IMR-90 (cell line): Measurements from ENCODE around the gene TAC4. TPM values are rescaled to one million over a fixed set of nuclear protein-coding genes. Genes with fewer than 3 reads are reported as not detected.

Experiments used
- ATAC-seq: fragments of 200-7000 bp; cut with Tn5 transposase; 2 replicates; pipeline ENCODE4 v1.9.1; 2020; ENCODE audit warnings: low read depth, mild to moderate bottlenecking, moderate library complexity
- BruUV-seq: library from RNA; stranded (reverse); fragments of 400-500 nt; replicated peaks from 2 replicates; lab custom pipeline; 2021; lab: Mats Ljungman, UMichigan
- CTCF ChIA-PET: fragments of 300-600 bp; formaldehyde crosslinking; extraction: SDS; loops from one replicate; lab custom pipeline; 2021; ENCODE audit warnings: antibody characterized with exemption; lab: Yijun Ruan, JAX
- POLR2A ChIA-PET: fragments of 300-600 bp; sonication (Branson Sonifier 250); formaldehyde crosslinking; loops from one replicate; lab custom pipeline; 2022; ENCODE audit warnings: antibody characterized with exemption; ENCODE audit not compliant: unreplicated experiment; lab: Charles Lee
- DNase-seq: peaks from one replicate; pipeline ENCODE4 v3.0.0; 2013
- H2AFZ ChIP-seq: replicated peaks from 2 replicates; pipeline ENCODE3; 2013; ENCODE audit warnings: low read length, mild to moderate bottlenecking; ENCODE audit not compliant: poor library complexity
- H2AK5ac ChIP-seq: 2 replicates; pipeline ENCODE4 v1.6.1; 2013; ENCODE audit warnings: low read depth, low read length, inconsistent platforms
- H2AK9ac ChIP-seq: replicated peaks from 2 replicates; pipeline ENCODE3; 2013; ENCODE audit warnings: mild to moderate bottlenecking, low read depth, low read length, moderate library complexity; ENCODE audit not compliant: poor library complexity
- H2BK120ac ChIP-seq: 2 replicates; pipeline ENCODE4 v1.6.1; 2013; ENCODE audit warnings: low read depth, low read length, inconsistent platforms
- H2BK15ac ChIP-seq: 3 replicates; pipeline ENCODE4 v1.6.1; 2013; ENCODE audit warnings: low read depth, low read length, inconsistent platforms
- H2BK20ac ChIP-seq: 2 replicates; pipeline ENCODE4 v1.6.1; 2013; ENCODE audit warnings: low read depth, mild to moderate bottlenecking, inconsistent platforms, low read length, moderate library complexity
- H2BK5ac ChIP-seq: 2 replicates; pipeline ENCODE4 v1.6.1; 2013; ENCODE audit warnings: mild to moderate bottlenecking, low read depth, low read length, inconsistent platforms; ENCODE audit not compliant: poor library complexity, severe bottlenecking
- H3K14ac ChIP-seq: replicated peaks from 2 replicates; pipeline ENCODE4 v1.6.1; 2013; ENCODE audit warnings: low read depth, low read length, inconsistent platforms
- H3K18ac ChIP-seq: 2 replicates; pipeline ENCODE4 v1.6.1; 2013; ENCODE audit warnings: low read depth, low read length, control low read depth
- H3K23ac ChIP-seq: 2 replicates; pipeline ENCODE4 v1.6.1; 2013; ENCODE audit warnings: low read depth, low read length, inconsistent platforms
- H3K27ac ChIP-seq: 2 replicates; pipeline ENCODE4 v1.5.1; 2013; ENCODE audit warnings: mild to moderate bottlenecking, control low read depth, low read length; ENCODE audit not compliant: insufficient read depth
- H3K27me3 ChIP-seq: 2 replicates; pipeline ENCODE4 v1.6.1; 2013; ENCODE audit warnings: low read length; ENCODE audit not compliant: control insufficient read depth, insufficient read depth
- H3K36me3 ChIP-seq: 2 replicates; pipeline ENCODE4 v1.6.1; 2013; ENCODE audit warnings: low read length, mixed read lengths; ENCODE audit not compliant: control insufficient read depth, insufficient read depth
- H3K4ac ChIP-seq: 2 replicates; pipeline ENCODE4 v1.6.1; 2013; ENCODE audit warnings: low read depth, low read length, inconsistent platforms
- H3K4me1 ChIP-seq: 2 replicates; pipeline ENCODE4 v1.6.1; 2013; ENCODE audit warnings: low read length, mixed read lengths; ENCODE audit not compliant: control insufficient read depth, insufficient read depth
- H3K4me2 ChIP-seq: 2 replicates; pipeline ENCODE4 v1.6.1; 2013; ENCODE audit warnings: low read depth, mild to moderate bottlenecking, control low read depth, low read length, moderate library complexity
- H3K4me3 ChIP-seq: 2 replicates; pipeline ENCODE4 v1.5.1; 2013; ENCODE audit warnings: low read depth, mild to moderate bottlenecking, control low read depth, low read length, moderate library complexity; ENCODE audit not compliant: insufficient read depth
- H3K56ac ChIP-seq: 2 replicates; pipeline ENCODE4 v1.6.1; 2013; ENCODE audit warnings: low read length, inconsistent platforms; ENCODE audit not compliant: insufficient read depth; ENCODE audit errors: extremely low read depth
- H3K79me1 ChIP-seq, 2 experiments: 2 replicates each; pipeline ENCODE4 v1.6.1; 2013; ENCODE audit warnings: low read length in 2 of 2, inconsistent platforms in 1 of 2, low read depth in 1 of 2
- H3K9ac ChIP-seq: 2 replicates; pipeline ENCODE4 v1.6.1; 2013; ENCODE audit warnings: low read depth, low read length, control low read depth
- H3K9me1 ChIP-seq: 2 replicates; pipeline ENCODE4 v1.6.1; 2013; ENCODE audit warnings: low read length, inconsistent platforms; ENCODE audit not compliant: insufficient read depth
- H3K9me3 ChIP-seq: 2 replicates; pipeline ENCODE4 v1.6.1; 2013; ENCODE audit warnings: low read length; ENCODE audit not compliant: control insufficient read depth, insufficient read depth
- H4K20me1 ChIP-seq: 2 replicates; pipeline ENCODE4 v1.6.1; 2013; ENCODE audit warnings: low read length, inconsistent platforms; ENCODE audit not compliant: insufficient read depth
- H4K5ac ChIP-seq: 2 replicates; pipeline ENCODE4 v1.6.1; 2013; ENCODE audit warnings: mild to moderate bottlenecking, low read depth, low read length, control low read depth
- H4K8ac ChIP-seq, 2 experiments: 2 replicates each; pipeline ENCODE4 v1.6.1; 2013; ENCODE audit warnings: low read depth in 2 of 2, low read length in 2 of 2, control low read depth in 1 of 2, inconsistent platforms in 1 of 2
- H4K91ac ChIP-seq: 2 replicates; pipeline ENCODE4 v1.6.1; 2013; ENCODE audit warnings: low read depth, low read length, inconsistent platforms; ENCODE audit not compliant: insufficient read depth
- BHLHE40 ChIP-seq: fragments of 150-350 bp; IDR thresholded peaks from 2 replicates; pipeline ENCODE4 v1.6.1; 2016; ENCODE audit warnings: mild to moderate bottlenecking, low read depth, low read length
- CEBPB ChIP-seq: IDR thresholded peaks from 2 replicates; pipeline ENCODE4 v1.6.1; 2012; ENCODE audit warnings: low read depth, low read length, improper control_type of control experiment
- CHD1 ChIP-seq: IDR thresholded peaks from 2 replicates; pipeline ENCODE4 v1.6.1; 2012; ENCODE audit warnings: low read depth, low read length, improper control_type of control experiment
- FOS ChIP-seq: fragments of 150-350 bp; IDR thresholded peaks from 2 replicates; pipeline ENCODE4 v1.6.1; 2016; ENCODE audit warnings: low read depth, low read length
- MAFK ChIP-seq: IDR thresholded peaks from 2 replicates; pipeline ENCODE4 v1.6.1; 2012; ENCODE audit warnings: low read depth, low read length, improper control_type of control experiment
- MAZ ChIP-seq: IDR thresholded peaks from 2 replicates; pipeline ENCODE4 v1.6.1; 2012; ENCODE audit warnings: low read depth, mild to moderate bottlenecking, low read length, improper control_type of control experiment, moderate library complexity, borderline replicate concordance
- MXI1 ChIP-seq: IDR thresholded peaks from 2 replicates; pipeline ENCODE4 v1.6.1; 2012; ENCODE audit warnings: low read depth, mild to moderate bottlenecking, low read length, moderate library complexity, borderline replicate concordance
- POLR2A ChIP-seq: IDR thresholded peaks from 2 replicates; pipeline ENCODE4 v1.6.1; 2012; ENCODE audit warnings: mild to moderate bottlenecking, low read depth, low read length
- RAD21 ChIP-seq: IDR thresholded peaks from 2 replicates; pipeline ENCODE4 v1.6.1; 2012; ENCODE audit warnings: low read length, improper control_type of control experiment
- RCOR1 ChIP-seq: IDR thresholded peaks from 2 replicates; pipeline ENCODE4 v1.6.1; 2012; ENCODE audit warnings: mild to moderate bottlenecking, low read length, improper control_type of control experiment; ENCODE audit not compliant: insufficient replicate concordance
- RFX5 ChIP-seq: IDR thresholded peaks from 2 replicates; pipeline ENCODE4 v1.8.0; 2012; ENCODE audit warnings: low read depth, mild to moderate bottlenecking, low read length, moderate library complexity
- USF2 ChIP-seq: fragments of 150-350 bp; IDR thresholded peaks from 2 replicates; pipeline ENCODE4 v1.6.1; 2017; ENCODE audit warnings: mild to moderate bottlenecking, antibody characterized with exemption, low read length, low read depth
- WGBS, 2 experiments: methylation state at CpG; one replicate each; pipeline versions ENCODE4 v1.1.5 to v1.1.7; 2013; ENCODE audit warnings: missing lambda C conversion rate in 2 of 2; ENCODE audit not compliant: insufficient read length in 1 of 2; ENCODE audit errors: extremely low coverage in 2 of 2; 5-methylcytosine and 5-hydroxymethylcytosine counted together
- dilution Hi-C: fragments of 300-500 bp; cut with HindIII; formaldehyde crosslinking; loops from one replicate; pipeline ENCODE4 v1.14.3; 2018; ENCODE audit warnings: low sequenced_read_pairs; ENCODE audit not compliant: unreplicated experiment
- in situ Hi-C: fragments of 300-500 bp; cut with MboI; formaldehyde crosslinking; loops from 3 replicates; pipeline ENCODE4 v1.14.3; 2019; ENCODE audit warnings: low sequenced_read_pairs, inconsistent platforms, mixed read lengths
- intact Hi-C: fragments of 100-400 bp; cut with micrococcal nuclease; formaldehyde crosslinking; loops from 2 replicates; pipeline ENCODE4 v1.10.0; 2022
- polyA plus RNA-seq, 3 experiments: library from polyadenylated mRNA; depleted of rRNA; stranded (reverse); fragments of >200 nt; gene quantifications; 2 replicates each; pipeline ENCODE4 v1.2.3, GENCODE V29; 2012; ENCODE audit warnings: low replicate concordance in 1 of 3
- total RNA-seq: library from RNA; depleted of rRNA; stranded (reverse); fragments of >200 nt; gene quantifications from 2 replicates; pipeline ENCODE4 v1.2.3, GENCODE V29; 2012
- TF ChIP-seq, protein P1 (sequence below): conservative IDR thresholded peaks from 2 replicates; pipeline ENCODE4 v1.5.1; 2012; ENCODE audit warnings: mild to moderate bottlenecking, low read depth, low read length, improper control_type of control experiment

Gene TAC4
- total and polyA plus RNA-seq, 2 of the 4 experiments (the other 2 are of a cell fraction): not detected

- H3K4me3 ChIP-seq: peak within 1 kb of the TSS; percentile 74
- DNase-seq (peak; percentile 99), ATAC-seq (peak; percentile 91)
- peak within 1 kb of the TSS; percentile 88 for H4K91ac ChIP-seq
- peak within 1 kb of the TSS; percentile 95 for H3K4me2 ChIP-seq
- H2AK5ac ChIP-seq: peak within 1 kb of the TSS; percentile 96
- peak within 1 kb of the TSS; percentile 100 for H3K14ac ChIP-seq
- H3K56ac ChIP-seq: peak within 1 kb of the TSS; percentile 82
- H3K9ac ChIP-seq: peak within 1 kb of the TSS; percentile 93
- no peaks in the 10 kb centered on the region for H3K27me3 ChIP-seq
- peaks cover 11% of the 10 kb centered on the region for H3K36me3 ChIP-seq
- intact Hi-C loops: loop anchor here (2.0 kb wide), 2 partner anchors 62 to 80 kb away; no protein-coding TSS in a partner anchor
- H3K4ac ChIP-seq: peak within 1 kb of the TSS; percentile 98
- peaks cover 7% of the 10 kb centered on the region for H3K4me1 ChIP-seq
- H4K20me1 ChIP-seq: peaks cover 46% of the 10 kb centered on the region
- peak within 1 kb of the TSS; percentile 94 to 100 for H4K8ac ChIP-seq
- H3K18ac ChIP-seq: peak within 1 kb of the TSS; percentile 65
- no TSS peak for BruUV-seq
- in situ Hi-C loops: loop anchor here (10.0 kb wide), 1 partner anchor 224 kb away; no protein-coding TSS in a partner anchor
- H3K9me3 ChIP-seq: no peaks in the 10 kb centered on the region
- 0% methylated on average over 26 of the region's 59 CpGs; no CpG with 5 or more reads in 1 of the 2 experiments for WGBS, 2 experiments
- H2BK20ac ChIP-seq: no peak within 1 kb of the TSS; the same call in 1 of the 2 replicates
- peaks cover 22% of the 10 kb centered on the region for H3K9me1 ChIP-seq
- TF ChIP-seq, protein P1, sequence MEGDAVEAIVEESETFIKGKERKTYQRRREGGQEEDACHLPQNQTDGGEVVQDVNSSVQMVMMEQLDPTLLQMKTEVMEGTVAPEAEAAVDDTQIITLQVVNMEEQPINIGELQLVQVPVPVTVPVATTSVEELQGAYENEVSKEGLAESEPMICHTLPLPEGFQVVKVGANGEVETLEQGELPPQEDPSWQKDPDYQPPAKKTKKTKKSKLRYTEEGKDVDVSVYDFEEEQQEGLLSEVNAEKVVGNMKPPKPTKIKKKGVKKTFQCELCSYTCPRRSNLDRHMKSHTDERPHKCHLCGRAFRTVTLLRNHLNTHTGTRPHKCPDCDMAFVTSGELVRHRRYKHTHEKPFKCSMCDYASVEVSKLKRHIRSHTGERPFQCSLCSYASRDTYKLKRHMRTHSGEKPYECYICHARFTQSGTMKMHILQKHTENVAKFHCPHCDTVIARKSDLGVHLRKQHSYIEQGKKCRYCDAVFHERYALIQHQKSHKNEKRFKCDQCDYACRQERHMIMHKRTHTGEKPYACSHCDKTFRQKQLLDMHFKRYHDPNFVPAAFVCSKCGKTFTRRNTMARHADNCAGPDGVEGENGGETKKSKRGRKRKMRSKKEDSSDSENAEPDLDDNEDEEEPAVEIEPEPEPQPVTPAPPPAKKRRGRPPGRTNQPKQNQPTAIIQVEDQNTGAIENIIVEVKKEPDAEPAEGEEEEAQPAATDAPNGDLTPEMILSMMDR: 0 out of 2 replicates have a peak, but pooled peaks have one; percentile 5
- TF ChIP-seq CEBPB (no peak), RCOR1 (no peak), MXI1 (peak; percentile 26; the same call in 1 of the 2 replicates), MAFK (no peak), MAZ (peak; percentile 86), CHD1 (no peak), FOS (peak; percentile 92), RAD21 (no peak), BHLHE40 (peak; percentile 47; the same call in 1 of the 2 replicates), RFX5 (peak; percentile 54), USF2 (peak; percentile 92), POLR2A (peak; percentile 88)
- POLR2A ChIA-PET: interaction anchor here (0.6 to 1.2 kb wide), 2 partner anchors 10 to 11 kb away, joined by 3 to 4 read pairs; no protein-coding TSS in a partner anchor
- peak within 1 kb of the TSS; percentile 98 for H4K5ac ChIP-seq
- peaks cover 23 to 55% of the 10 kb centered on the region in 2 experiments for H3K79me1 ChIP-seq
- peak within 1 kb of the TSS; percentile 93 for H2BK5ac ChIP-seq
- dilution Hi-C loops: no loop called here
- peak within 1 kb of the TSS; percentile 77; the same call in 2 of the 3 replicates for H2BK15ac ChIP-seq
- CTCF ChIA-PET: interaction anchor here (0.6 kb wide), 1 partner anchor 81 kb away, joined by 3 read pairs; the partner anchor contains the start of gene SLC35B1
- peak within 1 kb of the TSS; percentile 98 for H3K23ac ChIP-seq
- peak within 1 kb of the TSS; percentile 72 for H2BK120ac ChIP-seq
- peak within 1 kb of the TSS; percentile 99 for H2AK9ac ChIP-seq
- H2AFZ ChIP-seq: peak within 1 kb of the TSS; percentile 98
- peak within 1 kb of the TSS; percentile 89 for H3K27ac ChIP-seq
These were observed 59.2 kb downstream of the TAC4 start, which contains the start of gene KAT7 for GRCh38 chr17:49788478-49789242. Gene KAT7, plus strand, starts transcription at chr17:49788681. Its CDS starts 154 bp downstream, at chr17:49788835.
